GM21529 (cell line): Measurements from ENCODE around the gene FRRS1L.

Experiments
- ATAC-seq: cut with Tn5 transposase; IDR thresholded peaks from one replicate; pipeline ENCODE4 v1.9.1; 2021; ENCODE audit not compliant: unreplicated experiment

Gene FRRS1L

GRCh38 chr9:109109967-109110328 is 57.1 kb downstream of the FRRS1L start:
- no peak for ATAC-seq

GRCh38 chr9:109108318-109108717 is 58.7 kb downstream of the FRRS1L start:
- no peak for ATAC-seq

GRCh38 chr9:109107402-109108240 is 59.4 kb downstream of the FRRS1L start:
- no peak for ATAC-seq

- peak; percentile 87 for ATAC-seq
These were observed 65.2 kb downstream of the FRRS1L start for GRCh38 chr9:109101810-109102209.

GRCh38 chr9:109101202-109101595 is 65.8 kb downstream of the FRRS1L start:
- no peak for ATAC-seq

GRCh38 chr9:109100543-109101201 is 66.4 kb downstream of the FRRS1L start:
- no peak for ATAC-seq

- ATAC-seq: no peak
These were observed 68.1 kb downstream of the FRRS1L start for GRCh38 chr9:109098960-109099308.

GRCh38 chr9:109098171-109098959 is 68.7 kb downstream of the FRRS1L start:
- peak; percentile 45 for ATAC-seq

- no peak for ATAC-seq
These were observed 69.9 kb downstream of the FRRS1L start for GRCh38 chr9:109097146-109097545.

GRCh38 chr9:109095321-109095720 is 71.7 kb downstream of the FRRS1L start:
- ATAC-seq: no peak

GRCh38 chr9:109094268-109094667 is 72.8 kb downstream of the FRRS1L start:
- ATAC-seq: no peak

GRCh38 chr9:109092587-109092986 is 74.5 kb downstream of the FRRS1L start:
- ATAC-seq: no peak

GRCh38 chr9:109092051-109092580 is 74.9 kb downstream of the FRRS1L start:
- ATAC-seq: no peak

GRCh38 chr9:109088221-109088620 is 78.8 kb downstream of the FRRS1L start:
- ATAC-seq: no peak

- no peak for ATAC-seq
These were observed 79.3 kb downstream of the FRRS1L start for GRCh38 chr9:109087795-109088194.

GRCh38 chr9:109086221-109086620 is 80.8 kb downstream of the FRRS1L start:
- peak; percentile 84 for ATAC-seq

- no peak for ATAC-seq
These were observed 81.5 kb downstream of the FRRS1L start for GRCh38 chr9:109085510-109085909.

- no peak for ATAC-seq
These were observed 83.1 kb downstream of the FRRS1L start for GRCh38 chr9:109083813-109084405.

- no peak for ATAC-seq
These were observed 83.9 kb downstream of the FRRS1L start for GRCh38 chr9:109083141-109083540.

- ATAC-seq: no peak
These were observed 84.9 kb downstream of the FRRS1L start for GRCh38 chr9:109082091-109082620.
